ENCODE results near the gene ACSS1. TPM values are rescaled to one million over a fixed set of nuclear protein-coding genes. Genes with fewer than 3 reads are reported as not detected.

ACSS1 gene
- total RNA-seq, 4 donors from 2014 or later = 38.5 to 55.5 (median 42.2) TPM

DNA sequence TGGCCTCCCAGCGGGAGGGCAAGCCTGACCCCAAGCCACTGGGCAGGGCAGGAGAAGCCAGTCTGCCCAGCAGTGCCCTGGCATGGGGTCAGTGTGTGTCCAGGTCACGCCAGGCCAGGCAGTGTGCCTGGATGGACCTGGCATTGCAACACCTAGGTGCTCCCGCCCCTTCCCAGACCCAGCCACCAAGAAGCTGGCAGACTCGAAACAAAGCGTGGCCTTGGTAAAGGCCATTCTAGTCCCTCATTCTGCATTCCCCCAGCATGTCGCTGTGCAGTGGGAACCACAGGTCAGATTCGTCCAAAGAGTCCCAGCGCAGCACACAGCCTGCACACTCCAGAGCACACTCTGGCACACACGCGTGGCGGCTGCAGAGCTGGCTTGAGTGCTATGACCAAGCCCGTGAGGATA, 46.1 kb downstream of the ACSS1 start:
- no peak for TF ChIP-seq POLR2A (IDR thresholded peaks at IDR 0.05)
- no peak for DNase-seq (ENCODE audit: low spot score in 2 of 2)
- H3K27ac ChIP-seq = no peak overlapping the region
- H3K4me1 ChIP-seq = no peaks in the 10 kb centered on the region
- no peaks in the 10 kb centered on the region for H3K9me3 ChIP-seq
- 90 to 93% methylated on average over 9 to 11 of the region's 12 CpGs for WGBS, 2 donors
- H3K27me3 ChIP-seq = no peaks in the 10 kb centered on the region
- H3K4me3 ChIP-seq = no peak overlapping the region
- peaks cover 4 to 100% (median 54%) of the 10 kb centered on the region in 3 donors for H3K36me3 ChIP-seq

GRCh38 chr20:25011261-25011660, 46.7 kb downstream of the ACSS1 start:
- H3K4me1 ChIP-seq = no peaks in the 10 kb centered on the region
- H3K4me3 ChIP-seq = no peak overlapping the region
- WGBS, 2 donors = 87 to 92% methylated on average over 5 to 6 of the region's 6 CpGs
- H3K27me3 ChIP-seq = no peaks in the 10 kb centered on the region
- no peak overlapping the region for H3K27ac ChIP-seq
- H3K9me3 ChIP-seq = no peaks in the 10 kb centered on the region
- no peak for TF ChIP-seq POLR2A (IDR thresholded peaks at IDR 0.05)
- TF ChIP-seq CTCF (IDR thresholded peaks at IDR 0.05) = no peak
- TF ChIP-seq EP300 (IDR thresholded peaks at IDR 0.05) = no peak
- peaks cover 4 to 100% (median 59%) of the 10 kb centered on the region in 3 donors for H3K36me3 ChIP-seq
- no peak for DNase-seq (ENCODE audit: low spot score in 2 of 2)

GRCh38 chr20:25009218-25010145, 48.5 kb downstream of the ACSS1 start:
- H3K27ac ChIP-seq = no peak overlapping the region
- H3K9me3 ChIP-seq = no peaks in the 10 kb centered on the region
- H3K4me1 ChIP-seq = peaks cover 0 to 7% (median 0%) of the 10 kb centered on the region in 4 donors
- H3K36me3 ChIP-seq = peaks cover 4 to 100% (median 66%) of the 10 kb centered on the region in 3 donors
- DNase-seq (ENCODE audit: low spot score in 2 of 2) = no peak
- WGBS, 2 donors = 79 to 90% methylated on average over 10 of the region's 10 CpGs
- H3K27me3 ChIP-seq = no peaks in the 10 kb centered on the region
- TF ChIP-seq POLR2A (IDR thresholded peaks at IDR 0.05) (no peak), EP300 (IDR thresholded peaks at IDR 0.05) (no peak), CTCF (IDR thresholded peaks at IDR 0.05) (no peak)
- no peak overlapping the region for H3K4me3 ChIP-seq

GRCh38 chr20:25008388-25009217, 49.3 kb downstream of the ACSS1 start:
- H3K4me1 ChIP-seq = peaks cover 0 to 7% (median 0%) of the 10 kb centered on the region in 4 donors
- no peak overlapping the region for H3K4me3 ChIP-seq
- 92 to 96% methylated on average over 11 of the region's 11 CpGs for WGBS, 2 donors
- H3K36me3 ChIP-seq = peaks cover 4 to 97% (median 62%) of the 10 kb centered on the region in 3 donors
- no peak for DNase-seq (ENCODE audit: low spot score in 2 of 2)
- H3K9me3 ChIP-seq = no peaks in the 10 kb centered on the region
- H3K27ac ChIP-seq = no peak overlapping the region
- H3K27me3 ChIP-seq = no peaks in the 10 kb centered on the region
- TF ChIP-seq POLR2A (IDR thresholded peaks at IDR 0.05) (no peak), EP300 (IDR thresholded peaks at IDR 0.05) (no peak), CTCF (IDR thresholded peaks at IDR 0.05) (no peak)

- peaks cover 0 to 7% (median 0%) of the 10 kb centered on the region in 4 donors for H3K4me1 ChIP-seq
- H3K9me3 ChIP-seq = no peaks in the 10 kb centered on the region
- WGBS, 2 donors = 90 to 94% methylated on average over 18 to 21 of the region's 22 CpGs
- DNase-seq (ENCODE audit: low spot score in 2 of 2) = no peak
- no peak overlapping the region for H3K4me3 ChIP-seq
- no peak for TF ChIP-seq EP300 (IDR thresholded peaks at IDR 0.05)
- TF ChIP-seq POLR2A (IDR thresholded peaks at IDR 0.05) = no peak
- TF ChIP-seq CTCF (IDR thresholded peaks at IDR 0.05) = no peak
- H3K36me3 ChIP-seq = peaks cover 4 to 93% (median 53%) of the 10 kb centered on the region in 3 donors
- H3K27ac ChIP-seq = no peak overlapping the region
- no peaks in the 10 kb centered on the region for H3K27me3 ChIP-seq
These were observed 50.2 kb downstream of the ACSS1 start for GRCh38 chr20:25007491-25008305.

All from tibial nerve (tissue), 4 donors.